Measurements from ENCODE around the gene YARS1. TPM values are rescaled to one million over a fixed set of nuclear protein-coding genes. Genes with fewer than 3 reads are reported as not detected.

YARS1 gene
- total and polyA plus RNA-seq, 2 experiments from 2014 or later: 135 to 179 TPM

- Histone ChIP-seq H3K79me2 (ENCODE audit: insufficient read depth) (no peaks in the 10 kb centered on the region), H3K27me3 (replicated peaks; ENCODE audit: insufficient read depth) (no peaks in the 10 kb centered on the region), H4K20me1 (ENCODE audit: insufficient read depth) (no peaks in the 10 kb centered on the region), H3K27ac (no peak overlapping the region), H2AFZ (no peak overlapping the region), H3K9me3 (ENCODE audit: low read depth) (no peaks in the 10 kb centered on the region), H3K4me3 (no peak overlapping the region), H3K36me3 (ENCODE audit: low read depth) (no peaks in the 10 kb centered on the region), H3K9ac (no peak overlapping the region), H3K4me1 (ENCODE audit: insufficient read depth) (peaks cover 10% of the 10 kb centered on the region; the same call in 1 of the 2 replicates), H3K4me2 (ENCODE audit: unreplicated experiment) (no peak overlapping the region), H3K9me2 (ENCODE audit: insufficient read depth) (no peaks in the 10 kb centered on the region), H3F3A (ENCODE audit: insufficient read depth) (no peaks in the 10 kb centered on the region)
- TF ChIP-seq EZH2 (IDR thresholded peaks at IDR 0.05; ENCODE audit: insufficient read depth, poor library complexity, severe bottlenecking) (no peak), EZH2phosphoT487 (IDR thresholded peaks at IDR 0.05; ENCODE audit: insufficient read depth, low read depth) (no peak)
- 95 to 97% methylated on average over 5 of the region's 5 CpGs for WGBS, 2 experiments (ENCODE audit: low coverage in 1 of 2, low lambda C conversion rate in 2 of 2, missing lambda C conversion rate in 2 of 2)
- in situ Hi-C loops (cut with MboI): no loop called here
- no peak for DNase-seq
Measured at GRCh38 chr1:32763221-32763620, 53.9 kb downstream of the YARS1 start.

GRCh38 chr1:32761936-32762335 lies 55.2 kb downstream of the YARS1 start:
- peaks cover 10% of the 10 kb centered on the region; the same call in 1 of the 2 replicates for H3K4me1 ChIP-seq (ENCODE audit: insufficient read depth)

GRCh38 chr1:32761253-32761877 lies 55.8 kb downstream of the YARS1 start:
- 37 to 39% methylated on average over 10 of the region's 10 CpGs for WGBS, 2 experiments (ENCODE audit: low coverage in 1 of 2, low lambda C conversion rate in 2 of 2, missing lambda C conversion rate in 2 of 2)
- H3K4me2 ChIP-seq (ENCODE audit: unreplicated experiment): no peak overlapping the region

More at GRCh38 chr1:32761936-32762335, 55.2 kb downstream of the YARS1 start:
- Histone ChIP-seq H3K36me3 (ENCODE audit: low read depth) (no peaks in the 10 kb centered on the region), H2AFZ (no peak overlapping the region), H3K9me3 (ENCODE audit: low read depth) (no peaks in the 10 kb centered on the region), H3K9ac (no peak overlapping the region), H3K27ac (no peak overlapping the region), H4K20me1 (ENCODE audit: insufficient read depth) (no peaks in the 10 kb centered on the region), H3K79me2 (ENCODE audit: insufficient read depth) (no peaks in the 10 kb centered on the region), H3K4me3 (no peak overlapping the region), H3F3A (ENCODE audit: insufficient read depth) (no peaks in the 10 kb centered on the region), H3K27me3 (replicated peaks; ENCODE audit: insufficient read depth) (no peaks in the 10 kb centered on the region), H3K4me2 (ENCODE audit: unreplicated experiment) (no peak overlapping the region), H3K9me2 (ENCODE audit: insufficient read depth) (no peaks in the 10 kb centered on the region)
- in situ Hi-C loops (cut with MboI): no loop called here
- DNase-seq: no peak
- 26 to 34% methylated on average over 2 of the region's 2 CpGs for WGBS, 2 experiments (ENCODE audit: low coverage in 1 of 2, low lambda C conversion rate in 2 of 2, missing lambda C conversion rate in 2 of 2)
- TF ChIP-seq EZH2 (IDR thresholded peaks at IDR 0.05; ENCODE audit: insufficient read depth, poor library complexity, severe bottlenecking): no peak
- no peak for TF ChIP-seq EZH2phosphoT487 (IDR thresholded peaks at IDR 0.05; ENCODE audit: insufficient read depth, low read depth)

DNA sequence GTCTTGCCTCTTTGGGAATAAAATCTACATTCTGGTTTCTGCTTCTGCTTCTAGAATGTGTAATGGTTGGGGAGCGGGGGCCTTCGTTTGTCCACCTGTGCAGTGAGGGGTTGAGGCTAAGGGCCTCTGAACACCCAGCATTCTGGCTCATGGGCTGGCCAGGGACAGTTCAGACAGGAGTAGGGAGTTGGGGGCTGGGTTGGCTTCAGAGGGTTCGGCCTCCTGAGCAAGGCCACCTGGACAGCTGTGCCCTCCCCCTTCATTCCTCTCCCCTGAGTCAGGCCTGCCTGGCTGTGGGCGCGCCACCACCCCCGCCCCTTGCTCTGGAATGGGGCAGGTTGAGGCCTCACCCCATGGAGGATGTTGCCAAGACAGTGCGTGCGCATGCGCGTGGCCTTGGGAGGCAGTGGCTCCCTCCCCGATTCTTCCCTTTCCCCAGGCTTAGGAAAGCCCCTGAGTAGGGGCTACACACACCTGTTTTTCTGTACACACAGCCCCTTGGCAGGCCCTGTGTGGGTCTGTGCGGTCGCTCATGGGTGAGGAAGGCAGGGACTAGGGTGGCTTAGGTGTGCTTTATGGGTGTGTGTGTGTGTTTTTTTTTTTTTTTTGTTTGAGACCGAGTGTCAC lies 57.0 kb downstream of the YARS1 start:
- H2AFZ ChIP-seq: no peak overlapping the region
- no peak overlapping the region for H3K4me2 ChIP-seq (ENCODE audit: unreplicated experiment)
- no peaks in the 10 kb centered on the region; the same call in 1 of the 2 replicates for H3F3A ChIP-seq (ENCODE audit: insufficient read depth)
- no peaks in the 10 kb centered on the region for H3K9me3 ChIP-seq (ENCODE audit: low read depth)
- DNase-seq: no peak
- no peak overlapping the region for H3K4me3 ChIP-seq
- in situ Hi-C loops (cut with MboI): no loop called here
- H3K9ac ChIP-seq: no peak overlapping the region
- H4K20me1 ChIP-seq (ENCODE audit: insufficient read depth): no peaks in the 10 kb centered on the region
- TF ChIP-seq EZH2phosphoT487 (IDR thresholded peaks at IDR 0.05; ENCODE audit: insufficient read depth, low read depth) (no peak), EZH2 (IDR thresholded peaks at IDR 0.05; ENCODE audit: insufficient read depth, poor library complexity, severe bottlenecking) (no peak)
- H3K4me1 ChIP-seq (ENCODE audit: insufficient read depth): peaks cover 10% of the 10 kb centered on the region; the same call in 1 of the 2 replicates
- H3K9me2 ChIP-seq (ENCODE audit: insufficient read depth): no peaks in the 10 kb centered on the region
- H3K79me2 ChIP-seq (ENCODE audit: insufficient read depth): no peaks in the 10 kb centered on the region
- no peaks in the 10 kb centered on the region for H3K36me3 ChIP-seq (ENCODE audit: low read depth)
- WGBS, 2 experiments (ENCODE audit: low coverage in 1 of 2, low lambda C conversion rate in 2 of 2, missing lambda C conversion rate in 2 of 2): 89% methylated on average over 12 to 14 of the region's 14 CpGs
- no peaks in the 10 kb centered on the region for H3K27me3 ChIP-seq (replicated peaks; ENCODE audit: insufficient read depth)
- no peak overlapping the region for H3K27ac ChIP-seq

More at GRCh38 chr1:32761253-32761877, 55.8 kb downstream of the YARS1 start:
- no peak overlapping the region for H3K4me3 ChIP-seq
- H3K27me3 ChIP-seq (replicated peaks; ENCODE audit: insufficient read depth): no peaks in the 10 kb centered on the region
- no peaks in the 10 kb centered on the region for H3K36me3 ChIP-seq (ENCODE audit: low read depth)
- no peak overlapping the region for H3K9ac ChIP-seq
- no peaks in the 10 kb centered on the region for H3K9me2 ChIP-seq (ENCODE audit: insufficient read depth)
- DNase-seq: peak; percentile 84
- H3F3A ChIP-seq (ENCODE audit: insufficient read depth): no peaks in the 10 kb centered on the region
- H3K4me1 ChIP-seq (ENCODE audit: insufficient read depth): peaks cover 10% of the 10 kb centered on the region; the same call in 1 of the 2 replicates
- no peak overlapping the region for H3K27ac ChIP-seq
- TF ChIP-seq EZH2phosphoT487 (IDR thresholded peaks at IDR 0.05; ENCODE audit: insufficient read depth, low read depth): no peak
- TF ChIP-seq EZH2 (IDR thresholded peaks at IDR 0.05; ENCODE audit: insufficient read depth, poor library complexity, severe bottlenecking): no peak
- H3K79me2 ChIP-seq (ENCODE audit: insufficient read depth): no peaks in the 10 kb centered on the region
- H2AFZ ChIP-seq: no peak overlapping the region
- in situ Hi-C loops (cut with MboI): no loop called here
- H3K9me3 ChIP-seq (ENCODE audit: low read depth): no peaks in the 10 kb centered on the region
- no peaks in the 10 kb centered on the region for H4K20me1 ChIP-seq (ENCODE audit: insufficient read depth)
